ENCODE data around the gene ARHGAP26.
"Not testable (repeated sequence)": the region's sequence is repeated elsewhere in the genome, so short reads cannot be mapped to it uniquely, and the experiment has no call there.

Gene ARHGAP26

GRCh38 chr5:142978252-142978651, 208.1 kb downstream of the ARHGAP26 start:
- Histone ChIP-seq H3K4me3 (ENCODE audit: low read length) (no peak overlapping the region), H3K4me1 (ENCODE audit: control insufficient read depth, insufficient read depth, low read length) (peaks cover 28% of the 10 kb centered on the region), H3K9ac (ENCODE audit: low read length) (no peak overlapping the region), H3K9me3 (ENCODE audit: control insufficient read depth, low read length) (no peaks in the 10 kb centered on the region), H3K27me3 (ENCODE audit: control insufficient read depth, insufficient read depth, low read length) (no peaks in the 10 kb centered on the region), H3K36me3 (ENCODE audit: control insufficient read depth, insufficient read depth, low read length) (no peaks in the 10 kb centered on the region)

- H3K9ac ChIP-seq (ENCODE audit: low read length), result no peak overlapping the region
- no peak overlapping the region for H3K4me3 ChIP-seq (ENCODE audit: low read length)
- H3K9me3 ChIP-seq (ENCODE audit: control insufficient read depth, low read length), result no peaks in the 10 kb centered on the region
- H3K4me1 ChIP-seq (ENCODE audit: control insufficient read depth, insufficient read depth, low read length), result peaks cover 28% of the 10 kb centered on the region
- no peaks in the 10 kb centered on the region for H3K27me3 ChIP-seq (ENCODE audit: control insufficient read depth, insufficient read depth, low read length)
- H3K36me3 ChIP-seq (ENCODE audit: control insufficient read depth, insufficient read depth, low read length), result no peaks in the 10 kb centered on the region
Observed at GRCh38 chr5:142978726-142979125, 208.5 kb downstream of the ARHGAP26 start.

DNA sequence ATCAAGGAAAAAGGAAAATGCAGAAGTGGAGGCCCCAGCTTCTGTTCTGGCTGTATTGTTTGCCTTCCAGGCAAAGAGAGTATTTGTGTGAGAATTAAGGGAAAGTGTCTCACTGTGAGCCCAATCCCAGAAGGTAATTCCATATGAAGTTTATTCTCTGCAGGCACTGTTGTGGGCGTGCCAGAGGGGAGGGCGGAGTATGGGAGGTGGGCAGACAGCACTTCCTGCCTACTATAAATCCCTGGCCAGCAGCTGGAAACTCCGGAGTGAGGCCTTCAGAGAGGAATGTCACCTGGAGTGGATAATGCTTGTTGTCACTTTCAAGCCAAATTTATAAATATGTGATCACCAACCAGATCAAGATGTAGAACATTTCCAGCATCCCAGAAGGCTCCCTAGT, 209.5 kb downstream of the ARHGAP26 start:
- Histone ChIP-seq H3K9ac (ENCODE audit: low read length) (no peak overlapping the region), H3K36me3 (ENCODE audit: control insufficient read depth, insufficient read depth, low read length) (no peaks in the 10 kb centered on the region), H3K4me3 (ENCODE audit: low read length) (no peak overlapping the region), H3K9me3 (ENCODE audit: control insufficient read depth, low read length) (no peaks in the 10 kb centered on the region), H3K4me1 (ENCODE audit: control insufficient read depth, insufficient read depth, low read length) (peaks cover 28% of the 10 kb centered on the region), H3K27me3 (ENCODE audit: control insufficient read depth, insufficient read depth, low read length) (no peaks in the 10 kb centered on the region)

- H3K36me3 ChIP-seq (ENCODE audit: control insufficient read depth, insufficient read depth, low read length), result no peaks in the 10 kb centered on the region
- no peaks in the 10 kb centered on the region for H3K27me3 ChIP-seq (ENCODE audit: control insufficient read depth, insufficient read depth, low read length)
- no peak overlapping the region for H3K9ac ChIP-seq (ENCODE audit: low read length)
- no peaks in the 10 kb centered on the region for H3K9me3 ChIP-seq (ENCODE audit: control insufficient read depth, low read length)
- H3K4me3 ChIP-seq (ENCODE audit: low read length), result no peak overlapping the region
- H3K4me1 ChIP-seq (ENCODE audit: control insufficient read depth, insufficient read depth, low read length), result peaks cover 28% of the 10 kb centered on the region
Observed at GRCh38 chr5:142981475-142981874, 211.3 kb downstream of the ARHGAP26 start.

GRCh38 chr5:142981886-142982820, 212.0 kb downstream of the ARHGAP26 start:
- Histone ChIP-seq H3K4me3 (ENCODE audit: low read length) (no peak overlapping the region), H3K36me3 (ENCODE audit: control insufficient read depth, insufficient read depth, low read length) (no peaks in the 10 kb centered on the region), H3K4me1 (ENCODE audit: control insufficient read depth, insufficient read depth, low read length) (peaks cover 28% of the 10 kb centered on the region), H3K27me3 (ENCODE audit: control insufficient read depth, insufficient read depth, low read length) (no peaks in the 10 kb centered on the region), H3K9ac (ENCODE audit: low read length) (no peak overlapping the region), H3K9me3 (ENCODE audit: control insufficient read depth, low read length) (no peaks in the 10 kb centered on the region)

DNA sequence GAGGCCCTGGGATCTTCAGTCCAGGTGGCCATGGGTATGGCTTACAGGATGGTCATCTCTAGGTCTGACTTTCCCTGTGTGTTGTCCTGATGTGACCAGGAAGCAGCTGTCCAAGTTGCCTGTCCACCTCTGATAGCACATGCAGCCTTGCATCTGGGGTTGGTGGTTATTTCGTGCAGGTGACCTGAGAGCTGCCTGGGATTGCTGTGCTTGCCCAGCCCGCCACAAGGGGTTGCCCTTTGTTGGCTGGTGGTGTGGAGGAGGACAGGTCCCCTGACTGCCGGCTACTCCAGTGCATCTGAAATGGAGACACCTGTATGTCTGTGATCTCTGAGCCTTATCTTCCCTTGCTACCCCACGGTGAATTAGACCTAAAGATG, 212.6 kb downstream of the ARHGAP26 start:
- no peak overlapping the region for H3K4me3 ChIP-seq (ENCODE audit: low read length)
- no peaks in the 10 kb centered on the region for H3K27me3 ChIP-seq (ENCODE audit: control insufficient read depth, insufficient read depth, low read length)
- no peaks in the 10 kb centered on the region for H3K36me3 ChIP-seq (ENCODE audit: control insufficient read depth, insufficient read depth, low read length)
- H3K9ac ChIP-seq (ENCODE audit: low read length), result no peak overlapping the region
- peaks cover 28% of the 10 kb centered on the region for H3K4me1 ChIP-seq (ENCODE audit: control insufficient read depth, insufficient read depth, low read length)
- no peaks in the 10 kb centered on the region for H3K9me3 ChIP-seq (ENCODE audit: control insufficient read depth, low read length)

DNA sequence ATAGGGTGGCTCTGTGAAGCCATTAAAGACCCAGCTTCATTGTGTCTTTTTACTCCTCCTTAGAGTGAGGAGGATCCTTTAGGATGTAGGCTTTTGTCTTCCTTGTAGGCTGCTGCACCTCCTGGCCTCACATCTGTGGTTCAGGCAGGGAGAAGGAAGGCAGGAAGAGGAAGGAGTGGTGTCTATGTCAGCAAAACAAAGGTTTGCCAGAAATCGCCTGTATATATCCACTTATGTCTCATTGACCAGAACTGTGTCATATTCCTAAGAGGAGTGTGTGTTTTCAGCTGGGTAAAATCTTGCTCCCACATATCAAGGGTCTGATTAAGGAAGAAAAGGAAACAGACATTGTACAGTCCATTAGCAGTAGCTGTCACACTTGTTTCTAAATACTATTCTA, 213.8 kb downstream of the ARHGAP26 start:
- H3K36me3 ChIP-seq (ENCODE audit: control insufficient read depth, insufficient read depth, low read length), result no peaks in the 10 kb centered on the region
- no peaks in the 10 kb centered on the region for H3K27me3 ChIP-seq (ENCODE audit: control insufficient read depth, insufficient read depth, low read length)
- no peaks in the 10 kb centered on the region for H3K9me3 ChIP-seq (ENCODE audit: control insufficient read depth, low read length)
- H3K9ac ChIP-seq (ENCODE audit: low read length), result no peak overlapping the region
- H3K4me1 ChIP-seq (ENCODE audit: control insufficient read depth, insufficient read depth, low read length), result peaks cover 28% of the 10 kb centered on the region
- H3K4me3 ChIP-seq (ENCODE audit: low read length), result no peak overlapping the region

DNA sequence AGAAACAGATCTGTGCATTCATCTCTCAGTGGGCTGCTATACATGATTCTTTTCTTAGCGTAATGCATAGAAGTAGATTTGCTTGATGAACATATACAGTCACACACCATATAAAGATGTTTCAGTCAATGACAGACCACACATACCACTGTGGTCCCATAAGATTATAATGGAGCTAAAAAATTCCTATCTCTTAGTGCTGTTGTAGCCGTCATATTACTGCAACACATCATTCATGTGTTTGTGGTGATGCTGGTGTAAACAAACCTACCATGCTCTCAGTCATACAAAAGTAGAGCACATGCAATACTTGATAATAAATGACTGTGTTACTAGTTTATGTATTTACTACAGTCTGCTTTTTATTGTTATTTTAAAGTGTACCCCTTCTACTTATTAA, 214.3 kb downstream of the ARHGAP26 start:
- Histone ChIP-seq H3K9ac (ENCODE audit: low read length) (no peak overlapping the region), H3K4me3 (ENCODE audit: low read length) (no peak overlapping the region), H3K27me3 (ENCODE audit: control insufficient read depth, insufficient read depth, low read length) (no peaks in the 10 kb centered on the region), H3K4me1 (ENCODE audit: control insufficient read depth, insufficient read depth, low read length) (peaks cover 23% of the 10 kb centered on the region), H3K36me3 (ENCODE audit: control insufficient read depth, insufficient read depth, low read length) (no peaks in the 10 kb centered on the region), H3K9me3 (ENCODE audit: control insufficient read depth, low read length) (no peaks in the 10 kb centered on the region)

DNA sequence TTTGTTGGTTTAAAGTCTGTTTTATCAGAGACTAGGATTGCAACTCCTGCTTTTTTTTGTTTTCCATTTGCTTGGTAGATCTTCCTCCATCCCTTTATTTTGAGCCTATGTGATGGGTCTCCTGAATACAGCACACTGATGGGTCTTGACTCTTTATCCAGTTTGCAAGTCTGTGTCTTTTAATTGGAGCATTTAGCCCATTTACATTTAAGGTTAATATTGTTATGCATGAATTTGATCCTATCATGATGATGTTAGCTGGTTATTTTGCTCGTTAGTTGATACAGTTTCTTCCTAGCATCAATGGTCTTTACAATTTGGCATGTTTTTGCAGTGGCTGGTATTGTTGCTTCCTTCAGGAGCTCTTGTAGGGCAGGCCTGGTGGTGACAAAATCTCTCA, 219.1 kb downstream of the ARHGAP26 start:
- not testable (repeated sequence) for H3K4me3 ChIP-seq (ENCODE audit: low read length); H3K4me1 ChIP-seq (ENCODE audit: control insufficient read depth, insufficient read depth, low read length); H3K36me3 ChIP-seq (ENCODE audit: control insufficient read depth, insufficient read depth, low read length); H3K9ac ChIP-seq (ENCODE audit: low read length); H3K9me3 ChIP-seq (ENCODE audit: control insufficient read depth, low read length); H3K27me3 ChIP-seq (ENCODE audit: control insufficient read depth, insufficient read depth, low read length)

DNA sequence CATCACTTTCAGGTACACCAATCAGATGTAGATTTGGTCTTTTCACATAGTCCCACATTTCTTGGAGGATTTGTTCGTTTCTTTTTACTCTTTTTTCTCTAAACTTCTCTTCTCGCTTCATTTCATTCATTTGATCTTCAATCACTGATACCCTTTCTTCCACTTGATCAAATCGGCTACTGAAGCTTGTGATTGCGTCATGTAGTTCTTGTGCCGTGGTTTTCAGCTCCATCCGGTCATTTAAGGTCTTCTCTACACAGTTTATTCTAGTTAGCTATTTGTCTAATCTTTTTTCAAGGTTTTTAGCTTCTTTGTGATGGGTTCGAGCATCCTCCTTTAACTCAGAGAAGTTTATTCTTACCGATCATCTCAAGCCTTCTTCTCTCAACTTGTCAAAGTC, 219.9 kb downstream of the ARHGAP26 start:
- not testable (repeated sequence) for H3K4me1 ChIP-seq (ENCODE audit: control insufficient read depth, insufficient read depth, low read length); H3K9ac ChIP-seq (ENCODE audit: low read length); H3K36me3 ChIP-seq (ENCODE audit: control insufficient read depth, insufficient read depth, low read length); H3K4me3 ChIP-seq (ENCODE audit: low read length); H3K9me3 ChIP-seq (ENCODE audit: control insufficient read depth, low read length); H3K27me3 ChIP-seq (ENCODE audit: control insufficient read depth, insufficient read depth, low read length)

- H3K4me3 ChIP-seq (ENCODE audit: low read length), result no peak overlapping the region
- no peak overlapping the region for H3K9ac ChIP-seq (ENCODE audit: low read length)
- H3K27me3 ChIP-seq (ENCODE audit: control insufficient read depth, insufficient read depth, low read length), result no peaks in the 10 kb centered on the region
Observed at GRCh38 chr5:142994218-142994617, 224.0 kb downstream of the ARHGAP26 start.

GRCh38 chr5:142995621-142996020, 225.4 kb downstream of the ARHGAP26 start:
- not testable (repeated sequence) for H3K4me3 ChIP-seq (ENCODE audit: low read length); H3K9me3 ChIP-seq (ENCODE audit: control insufficient read depth, low read length); H3K4me1 ChIP-seq (ENCODE audit: control insufficient read depth, insufficient read depth, low read length); H3K36me3 ChIP-seq (ENCODE audit: control insufficient read depth, insufficient read depth, low read length); H3K9ac ChIP-seq (ENCODE audit: low read length); H3K27me3 ChIP-seq (ENCODE audit: control insufficient read depth, insufficient read depth, low read length)

More at GRCh38 chr5:142994218-142994617, 224.0 kb downstream of the ARHGAP26 start:
- Histone ChIP-seq H3K36me3 (ENCODE audit: control insufficient read depth, insufficient read depth, low read length) (no peaks in the 10 kb centered on the region), H3K4me1 (ENCODE audit: control insufficient read depth, insufficient read depth, low read length) (no peaks in the 10 kb centered on the region), H3K9me3 (ENCODE audit: control insufficient read depth, low read length) (no peaks in the 10 kb centered on the region)
